Thyroid gland (tissue), 4 donors: ENCODE data around the gene SUSD3. TPM values are rescaled to one million over a fixed set of nuclear protein-coding genes. Genes with fewer than 3 reads are reported as not detected.

Experiments
- DNase-seq, 2 donors: peaks; one replicate each; pipeline ENCODE4 v3.0.0-alpha.2; 2019
- H3K27ac ChIP-seq, 3 donors: fragments of 200-600 bp; sonication (generic); 1 replicate in 2 of 3; 2 replicates in 1 of 3; pipeline ENCODE4 v1.5.1; 2016 to 2019; ENCODE audit warnings: mild to moderate bottlenecking in 1 of 3, moderate library complexity in 1 of 3
- H3K27me3 ChIP-seq: fragments of 200-600 bp; sonication (generic); one replicate; pipeline ENCODE4 v1.5.1; 2019
- H3K36me3 ChIP-seq, 2 donors: fragments of 200-600 bp; sonication (generic); one replicate each; pipeline ENCODE4 v1.5.1; 2016 to 2019
- H3K4me1 ChIP-seq, 2 donors: fragments of 200-600 bp; sonication (generic); one replicate each; pipeline ENCODE4 v1.5.1; 2017 to 2019
- H3K4me3 ChIP-seq, 3 donors: fragments of 200-600 bp; sonication (generic); replicated peaks in 1 of 3; 1 replicate in 2 of 3; 2 replicates in 1 of 3; pipeline ENCODE4 v1.5.1; 2016; ENCODE audit warnings: mild to moderate bottlenecking in 1 of 3
- H3K9me3 ChIP-seq: fragments of 200-600 bp; sonication (generic); one replicate; pipeline ENCODE4 v1.5.1; 2017
- CTCF ChIP-seq, 6 experiments: fragments of 200-600 bp in 3 of 6; fragments of 450-650 bp in 3 of 6; sonication (generic) in 3 of 6; IDR thresholded peaks; one replicate each; pipeline ENCODE4 v1.5.1; 2016 to 2019; ENCODE audit warnings: antibody characterized with exemption in 6 of 6, mild to moderate bottlenecking in 2 of 6, inconsistent platforms in 1 of 6, moderate library complexity in 1 of 6
- POLR2A ChIP-seq, 2 donors: fragments of 450-650 bp; IDR thresholded peaks; one replicate each; pipeline ENCODE4 v1.6.1; 2017; ENCODE audit warnings: antibody characterized with exemption in 2 of 2, mild to moderate bottlenecking in 2 of 2, moderate library complexity in 1 of 2
- WGBS, 2 donors: methylation state at CpG; one replicate each; pipeline ENCODE4 v1.1.5; 2017; 5-methylcytosine and 5-hydroxymethylcytosine counted together
- intact Hi-C: fragments of 100-400 bp; cut with DNase I; formaldehyde crosslinking; loops from one replicate; pipeline ENCODE4 v1.15.1; 2023
- total RNA-seq, 4 donors: library from RNA; depleted of rRNA; stranded (reverse); fragments of >200 nt; gene quantifications; one replicate each; pipeline ENCODE4 v1.2.3, GENCODE V29; 2016

Gene SUSD3
- total RNA-seq, 4 donors from 2014 or later = 3.6 to 12.6 (median 5.5) TPM

- WGBS, 2 donors = 45 to 47% methylated on average over 14 of the region's 14 CpGs
- Histone ChIP-seq H3K27me3 (no peaks in the 10 kb centered on the region), H3K4me3 (peak overlapping the region in 1 of 3 donors; percentile 52), H3K36me3 (no peaks in the 10 kb centered on the region), H3K9me3 (no peaks in the 10 kb centered on the region), H3K27ac (peak overlapping the region; percentile 74 to 79 (median 77)), H3K4me1 (peaks cover 34 to 50% of the 10 kb centered on the region in 2 donors)
- TF ChIP-seq CTCF (IDR thresholded peaks at IDR 0.05) = no peak
- TF ChIP-seq POLR2A (IDR thresholded peaks at IDR 0.05) = no peak
- no peak for DNase-seq
- intact Hi-C loops = no loop called here
Measured at GRCh38 chr9:93057703-93058354, 672 bp upstream of the SUSD3 start.

GRCh38 chr9:93059011-93059714 lies 662 bp downstream of the SUSD3 start:
- no peaks in the 10 kb centered on the region for H3K36me3 ChIP-seq
- no peaks in the 10 kb centered on the region for H3K9me3 ChIP-seq
- TF ChIP-seq CTCF (IDR thresholded peaks at IDR 0.05) (no peak), POLR2A (IDR thresholded peaks at IDR 0.05) (no peak)
- peak; percentile 20 to 28 for DNase-seq
- peak overlapping the region; percentile 74 to 79 (median 77) for H3K27ac ChIP-seq
- 38 to 62% methylated on average over 21 to 27 of the region's 53 CpGs for WGBS, 2 donors
- H3K27me3 ChIP-seq = no peaks in the 10 kb centered on the region
- peaks cover 21 to 37% of the 10 kb centered on the region in 2 donors for H3K4me1 ChIP-seq
- intact Hi-C loops = no loop called here
- H3K4me3 ChIP-seq = peak overlapping the region; percentile 3 to 52 (median 12)

- Histone ChIP-seq H3K4me1 (peaks cover 13 to 29% of the 10 kb centered on the region in 2 donors), H3K27me3 (no peaks in the 10 kb centered on the region), H3K9me3 (no peaks in the 10 kb centered on the region), H3K36me3 (no peaks in the 10 kb centered on the region), H3K4me3 (no peak overlapping the region), H3K27ac (peak overlapping the region in 2 of 3 donors; percentile 3 to 23)
- WGBS, 2 donors = 80 to 89% methylated on average over 7 of the region's 7 CpGs
- intact Hi-C loops = no loop called here
- no peak for TF ChIP-seq CTCF (IDR thresholded peaks at IDR 0.05)
- DNase-seq = peak; percentile 21 to 26
Measured at GRCh38 chr9:93059715-93060578, 1.4 kb downstream of the SUSD3 start.

GRCh38 chr9:93060746-93061259 lies 2.3 kb downstream of the SUSD3 start:
- no peaks in the 10 kb centered on the region for H3K9me3 ChIP-seq
- peaks cover 10 to 26% of the 10 kb centered on the region in 2 donors for H3K4me1 ChIP-seq
- intact Hi-C loops = no loop called here
- H3K27me3 ChIP-seq = no peaks in the 10 kb centered on the region
- peak; percentile 46 for DNase-seq
- WGBS, 2 donors = 68 to 76% methylated on average over 8 of the region's 8 CpGs
- H3K36me3 ChIP-seq = no peaks in the 10 kb centered on the region
- TF ChIP-seq POLR2A (IDR thresholded peaks at IDR 0.05) = no peak
- no peak for TF ChIP-seq CTCF (IDR thresholded peaks at IDR 0.05)
- no peak overlapping the region for H3K27ac ChIP-seq
- no peak overlapping the region for H3K4me3 ChIP-seq
